Suprapubic skin (tissue), 4 donors: Measurements from ENCODE around the gene LRRC7. TPM values are rescaled to one million over a fixed set of nuclear protein-coding genes. Genes with fewer than 3 reads are reported as not detected.
"Not testable (repeated sequence)": the region's sequence is repeated elsewhere in the genome, so short reads cannot be mapped to it uniquely, and the experiment has no call there.

Experiments
- DNase-seq, 2 donors: peaks; one replicate each; pipeline ENCODE4 v3.0.0-alpha.2; 2019; ENCODE audit warnings: low spot score in 2 of 2
- H3K27ac ChIP-seq: fragments of 200-600 bp; sonication (generic); one replicate; pipeline ENCODE4 v1.5.1; 2019
- H3K27me3 ChIP-seq: fragments of 200-600 bp; sonication (generic); one replicate; pipeline ENCODE4 v1.5.1; 2019
- H3K36me3 ChIP-seq: fragments of 200-600 bp; sonication (generic); one replicate; pipeline ENCODE4 v1.5.1; 2019
- H3K4me1 ChIP-seq: fragments of 200-600 bp; sonication (generic); one replicate; pipeline ENCODE4 v1.5.1; 2019
- H3K4me3 ChIP-seq: fragments of 200-600 bp; sonication (generic); one replicate; pipeline ENCODE4 v1.5.1; 2019; ENCODE audit warnings: mild to moderate bottlenecking
- H3K9me3 ChIP-seq: fragments of 200-600 bp; sonication (generic); one replicate; pipeline ENCODE4 v1.5.1; 2019
- EP300 ChIP-seq: sonication (generic); formaldehyde crosslinking; IDR thresholded peaks from one replicate; pipeline ENCODE4 v1.6.1; 2017; ENCODE audit warnings: antibody characterized with exemption
- POLR2A ChIP-seq, 2 donors: fragments of 450-650 bp; IDR thresholded peaks; one replicate each; pipeline ENCODE4 v1.6.1; 2017; ENCODE audit warnings: antibody characterized with exemption in 2 of 2, mild to moderate bottlenecking in 2 of 2, moderate library complexity in 2 of 2
- POLR2AphosphoS5 ChIP-seq, 3 donors: sonication (generic); formaldehyde crosslinking; IDR thresholded peaks; one replicate each; pipeline ENCODE4 v1.6.1; 2017; ENCODE audit warnings: antibody characterized with exemption in 3 of 3
- WGBS: methylation state at CpG from one replicate; pipeline ENCODE4 v1.1.5; 2018; 5-methylcytosine and 5-hydroxymethylcytosine counted together
- total RNA-seq, 4 donors: library from RNA; depleted of rRNA; stranded (reverse); fragments of >200 nt; gene quantifications; one replicate each; pipeline ENCODE4 v1.1.0, GENCODE V29; 2016
- TF ChIP-seq, protein P1 (sequence below), 2 donors: fragments of 200-600 bp in 1 of 2; fragments of 450-650 bp in 1 of 2; sonication (generic) in 1 of 2; IDR thresholded peaks; one replicate each; pipeline ENCODE4 v1.5.1; 2016 to 2019; ENCODE audit warnings: antibody characterized with exemption in 2 of 2, mild to moderate bottlenecking in 1 of 2, moderate library complexity in 1 of 2

Gene LRRC7
- total RNA-seq, 4 donors from 2014 or later = 0.24 to 0.98 (median 0.47) TPM

DNA sequence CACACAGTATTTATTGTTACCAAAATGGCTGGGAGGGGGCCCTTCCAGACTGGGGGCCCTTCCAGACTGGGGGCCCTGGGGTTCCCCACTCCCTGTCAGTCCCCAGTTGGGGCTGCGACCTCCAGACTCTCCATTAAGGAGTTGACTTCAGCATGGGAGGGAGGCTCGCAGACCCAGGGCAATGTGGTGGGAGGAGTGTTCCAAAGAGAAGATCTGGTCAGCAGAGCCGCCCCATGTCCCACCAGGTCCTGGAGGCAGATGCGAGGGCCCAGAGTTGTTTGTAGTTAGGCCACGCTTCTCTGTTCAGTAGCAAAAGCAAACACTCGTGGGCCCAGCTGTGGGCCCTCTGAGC is 352.2 kb downstream of the LRRC7 start:
- no peak for DNase-seq
- Histone ChIP-seq H3K4me1 (peaks cover 4% of the 10 kb centered on the region), H3K27ac (no peak overlapping the region), H3K36me3 (no peaks in the 10 kb centered on the region), H3K4me3 (no peak overlapping the region), H3K9me3 (no peaks in the 10 kb centered on the region), H3K27me3 (no peaks in the 10 kb centered on the region)
- WGBS = 89% methylated on average over 6 of the region's 6 CpGs
- TF ChIP-seq EP300 (no peak), POLR2AphosphoS5 (IDR thresholded peaks at IDR 0.05) (no peak), POLR2A (IDR thresholded peaks at IDR 0.05) (no peak)
- TF ChIP-seq, protein P1, sequence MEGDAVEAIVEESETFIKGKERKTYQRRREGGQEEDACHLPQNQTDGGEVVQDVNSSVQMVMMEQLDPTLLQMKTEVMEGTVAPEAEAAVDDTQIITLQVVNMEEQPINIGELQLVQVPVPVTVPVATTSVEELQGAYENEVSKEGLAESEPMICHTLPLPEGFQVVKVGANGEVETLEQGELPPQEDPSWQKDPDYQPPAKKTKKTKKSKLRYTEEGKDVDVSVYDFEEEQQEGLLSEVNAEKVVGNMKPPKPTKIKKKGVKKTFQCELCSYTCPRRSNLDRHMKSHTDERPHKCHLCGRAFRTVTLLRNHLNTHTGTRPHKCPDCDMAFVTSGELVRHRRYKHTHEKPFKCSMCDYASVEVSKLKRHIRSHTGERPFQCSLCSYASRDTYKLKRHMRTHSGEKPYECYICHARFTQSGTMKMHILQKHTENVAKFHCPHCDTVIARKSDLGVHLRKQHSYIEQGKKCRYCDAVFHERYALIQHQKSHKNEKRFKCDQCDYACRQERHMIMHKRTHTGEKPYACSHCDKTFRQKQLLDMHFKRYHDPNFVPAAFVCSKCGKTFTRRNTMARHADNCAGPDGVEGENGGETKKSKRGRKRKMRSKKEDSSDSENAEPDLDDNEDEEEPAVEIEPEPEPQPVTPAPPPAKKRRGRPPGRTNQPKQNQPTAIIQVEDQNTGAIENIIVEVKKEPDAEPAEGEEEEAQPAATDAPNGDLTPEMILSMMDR (IDR thresholded peaks at IDR 0.05) = no peak

DNA sequence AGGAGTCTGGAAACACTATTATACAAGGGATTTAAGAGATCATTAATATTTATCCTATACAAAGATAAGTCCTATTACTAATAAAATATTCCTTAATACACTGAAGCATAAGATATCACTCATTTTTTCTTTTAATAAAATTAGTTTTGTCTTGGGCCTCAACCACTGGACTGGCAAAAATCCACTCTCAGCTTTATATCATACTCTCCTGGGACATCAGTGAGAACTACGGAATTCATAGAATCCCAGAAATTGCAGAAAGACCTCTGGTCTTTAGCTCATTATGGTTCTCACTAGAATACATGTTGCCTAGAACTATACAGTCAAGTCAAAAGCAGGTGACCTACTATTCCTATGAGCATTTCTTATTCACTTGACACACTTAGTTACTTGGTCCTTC is 352.7 kb downstream of the LRRC7 start:
- Histone ChIP-seq H3K4me1 (no peaks in the 10 kb centered on the region), H3K9me3 (no peaks in the 10 kb centered on the region), H3K4me3 (no peak overlapping the region), H3K27me3 (no peaks in the 10 kb centered on the region), H3K36me3 (no peaks in the 10 kb centered on the region), H3K27ac (no peak overlapping the region)
- WGBS = 83% methylated on average over 1 of the region's 1 CpG
- no peak for DNase-seq
- TF ChIP-seq EP300 (no peak), POLR2AphosphoS5 (IDR thresholded peaks at IDR 0.05) (no peak), POLR2A (IDR thresholded peaks at IDR 0.05) (no peak)

DNA sequence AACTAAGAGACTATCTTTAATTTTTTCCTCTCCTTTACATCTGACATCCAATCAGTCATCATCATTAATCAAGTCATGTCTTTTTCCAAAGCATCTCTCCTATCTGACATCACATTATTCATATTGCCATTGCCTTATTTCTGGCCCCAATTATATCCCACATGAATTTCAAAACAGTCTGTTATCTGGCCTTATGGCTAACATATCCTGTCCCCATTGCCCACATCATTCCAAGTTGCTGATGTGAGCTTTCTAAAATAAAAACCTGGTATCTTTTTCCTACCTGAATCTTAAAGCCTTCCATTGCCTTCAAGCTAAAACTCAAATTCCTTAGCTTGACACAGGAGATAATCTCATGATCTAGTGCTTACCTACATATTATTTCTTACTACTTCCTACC is 353.8 kb downstream of the LRRC7 start:
- no peaks in the 10 kb centered on the region for H3K9me3 ChIP-seq
- TF ChIP-seq EP300 = no peak
- no peak for TF ChIP-seq POLR2AphosphoS5 (IDR thresholded peaks at IDR 0.05)
- TF ChIP-seq POLR2A (IDR thresholded peaks at IDR 0.05) = no peak
- TF ChIP-seq, protein P1 (IDR thresholded peaks at IDR 0.05) = no peak
- no peak overlapping the region for H3K27ac ChIP-seq
- no peak for DNase-seq
- H3K4me3 ChIP-seq = no peak overlapping the region
- no peaks in the 10 kb centered on the region for H3K4me1 ChIP-seq
- H3K27me3 ChIP-seq = no peaks in the 10 kb centered on the region
- H3K36me3 ChIP-seq = no peaks in the 10 kb centered on the region

DNA sequence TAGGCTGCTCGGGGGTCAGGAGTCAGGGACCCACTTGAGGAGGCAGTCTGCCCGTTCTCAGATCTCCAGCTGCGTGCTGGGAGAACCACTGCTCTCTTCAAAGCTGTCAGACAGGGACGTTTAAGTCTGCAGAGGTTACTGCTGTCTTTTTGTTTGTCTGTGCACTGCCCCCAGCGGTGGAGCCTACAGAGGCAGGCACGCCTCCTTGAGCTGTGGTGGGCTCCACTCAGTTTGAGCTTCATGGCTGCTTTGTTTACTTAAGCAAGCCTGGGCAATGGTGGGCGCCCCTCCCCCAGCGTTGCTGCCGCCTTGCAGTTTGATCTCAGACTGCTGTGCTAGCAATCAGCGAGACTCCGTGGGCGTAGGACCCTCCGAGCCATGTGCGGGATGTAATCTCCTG is 360.5 kb downstream of the LRRC7 start:
- not testable (repeated sequence) for H3K27me3 ChIP-seq, H3K4me1 ChIP-seq, H3K36me3 ChIP-seq, H3K9me3 ChIP-seq, DNase-seq, H3K27ac ChIP-seq, H3K4me3 ChIP-seq
- 80% methylated on average over 1 of the region's 14 CpGs for WGBS

DNA sequence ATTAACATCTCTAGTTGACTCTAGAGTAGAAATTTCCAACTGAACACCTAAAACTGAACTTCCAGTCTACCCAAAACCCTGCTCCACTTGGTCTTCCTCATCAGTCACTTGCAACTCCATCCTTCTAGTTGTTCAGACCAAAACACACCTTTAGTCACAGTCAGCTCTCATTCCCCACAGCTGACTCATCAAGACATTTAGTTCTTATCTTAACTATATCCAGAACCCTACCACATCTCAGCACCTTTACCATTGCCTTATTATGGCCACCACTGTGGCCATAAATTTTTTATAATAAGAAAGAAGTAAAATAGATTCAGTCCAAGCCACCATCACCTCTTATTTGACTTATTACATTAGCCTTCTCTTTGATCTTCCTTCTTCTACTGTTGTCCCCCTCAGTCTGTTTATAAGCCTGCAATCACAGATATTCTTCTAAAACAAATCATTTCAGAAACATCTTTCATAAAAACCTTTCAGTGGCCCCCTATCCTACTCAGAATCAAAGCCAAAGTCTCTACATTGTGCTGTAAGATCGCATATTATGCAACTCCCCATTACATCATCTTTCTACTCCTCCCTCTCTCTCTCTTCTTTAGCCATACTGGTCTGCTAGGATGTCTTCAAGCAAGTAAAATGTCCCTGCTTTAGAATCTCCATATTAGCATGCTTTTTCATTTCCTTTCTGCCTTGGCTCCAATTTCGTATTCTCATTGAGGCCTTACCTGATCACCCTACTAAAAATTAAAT is 361.8 kb downstream of the LRRC7 start:
- Histone ChIP-seq H3K4me1 (no peaks in the 10 kb centered on the region), H3K4me3 (no peak overlapping the region), H3K27ac (no peak overlapping the region), H3K9me3 (no peaks in the 10 kb centered on the region), H3K36me3 (no peaks in the 10 kb centered on the region), H3K27me3 (no peaks in the 10 kb centered on the region)
- WGBS = 79% methylated on average over 2 of the region's 2 CpGs
- no peak for DNase-seq
- no peak for TF ChIP-seq POLR2A (IDR thresholded peaks at IDR 0.05)
- TF ChIP-seq EP300 = no peak
- TF ChIP-seq, protein P1 (IDR thresholded peaks at IDR 0.05) = no peak
- TF ChIP-seq POLR2AphosphoS5 (IDR thresholded peaks at IDR 0.05) = no peak

DNA sequence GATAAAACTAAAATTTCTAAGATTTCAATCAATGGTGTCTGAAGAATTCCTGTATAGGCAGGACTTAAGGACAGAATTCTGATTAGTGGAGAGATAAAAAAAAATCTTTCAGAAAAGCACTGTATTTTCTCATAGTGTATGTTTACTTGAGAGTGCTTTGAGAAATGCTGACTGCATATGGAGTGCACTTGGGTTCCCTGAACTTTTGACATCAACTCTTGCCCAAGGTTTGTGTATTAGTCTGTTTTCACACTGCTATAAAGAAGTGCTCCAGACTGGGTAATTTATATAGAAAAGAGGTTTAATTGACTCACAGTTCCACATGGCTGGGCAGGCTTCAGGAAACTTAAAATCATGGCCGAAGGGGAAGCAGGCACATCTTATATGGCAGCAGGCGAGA is 362.7 kb downstream of the LRRC7 start:
- Histone ChIP-seq H3K9me3 (no peaks in the 10 kb centered on the region), H3K4me3 (no peak overlapping the region), H3K4me1 (no peaks in the 10 kb centered on the region), H3K27ac (no peak overlapping the region), H3K36me3 (no peaks in the 10 kb centered on the region), H3K27me3 (no peaks in the 10 kb centered on the region)
- TF ChIP-seq, protein P1 (IDR thresholded peaks at IDR 0.05) = no peak
- no peak for TF ChIP-seq POLR2A (IDR thresholded peaks at IDR 0.05)
- TF ChIP-seq POLR2AphosphoS5 (IDR thresholded peaks at IDR 0.05) = no peak
- TF ChIP-seq EP300 = no peak
- WGBS = 88% methylated on average over 2 of the region's 2 CpGs
- no peak for DNase-seq
